Progenitor cell of endocrine pancreas (in vitro differentiated cells): ENCODE measurements around the gene ROBO3. TPM values are rescaled to one million over a fixed set of nuclear protein-coding genes. Genes with fewer than 3 reads are reported as not detected.

Experiments
- DNase-seq: peaks from one replicate; pipeline ENCODE4 v3.0.0; 2021; ENCODE audit warnings: low spot score; ENCODE audit not compliant: unreplicated experiment
- H3K27ac Mint-ChIP-seq: 2 replicates; pipeline ENCODE4 v1.8.0; 2021; ENCODE audit warnings: mild to moderate bottlenecking, moderate library complexity, mixed read lengths
- H3K27me3 Mint-ChIP-seq: 2 replicates; pipeline ENCODE4 v1.8.0; 2021; ENCODE audit warnings: mixed read lengths
- H3K36me3 Mint-ChIP-seq: 2 replicates; pipeline ENCODE4 v1.8.0; 2022; ENCODE audit warnings: mixed read lengths; ENCODE audit not compliant: insufficient read depth
- H3K4me1 Mint-ChIP-seq: 2 replicates; pipeline ENCODE4 v1.8.0; 2021; ENCODE audit warnings: low read depth, mixed read lengths
- H3K4me3 Mint-ChIP-seq: 2 replicates; pipeline ENCODE4 v1.8.0; 2021; ENCODE audit warnings: low read depth, mild to moderate bottlenecking, moderate library complexity, mixed read lengths
- H3K9me3 Mint-ChIP-seq: 2 replicates; pipeline ENCODE4 v1.8.0; 2021; ENCODE audit warnings: low read depth, mixed read lengths
- CTCF ChIP-seq: fragments of 200-600 bp; sonication (generic); IDR thresholded peaks from one replicate; pipeline ENCODE4 v1.5.0; 2021; ENCODE audit warnings: antibody characterized with exemption, mild to moderate bottlenecking; ENCODE audit not compliant: unreplicated experiment
- total RNA-seq: library from RNA; stranded (reverse); gene quantifications from 2 replicates; pipeline ENCODE4 v1.2.1, GENCODE V29; 2021

Gene ROBO3
- total RNA-seq, 1 donor from 2014 or later: 9.9 TPM

GRCh38 chr11:124872741-124873140, 7.5 kb downstream of the ROBO3 start:
- Mint-ChIP-seq H3K27ac (no peak overlapping the region), H3K27me3 (peaks cover 87% of the 10 kb centered on the region)

GRCh38 chr11:124873951-124874350, 8.7 kb downstream of the ROBO3 start:
- Mint-ChIP-seq H3K27ac (no peak overlapping the region), H3K4me3 (no peak overlapping the region), H3K27me3 (peaks cover 84% of the 10 kb centered on the region), H3K9me3 (no peaks in the 10 kb centered on the region), H3K36me3 (no peaks in the 10 kb centered on the region), H3K4me1 (no peaks in the 10 kb centered on the region)
- TF ChIP-seq CTCF: no peak
- DNase-seq: no peak

More at GRCh38 chr11:124872741-124873140, 7.5 kb downstream of the ROBO3 start:
- Mint-ChIP-seq H3K4me3 (no peak overlapping the region), H3K36me3 (no peaks in the 10 kb centered on the region), H3K4me1 (no peaks in the 10 kb centered on the region), H3K9me3 (no peaks in the 10 kb centered on the region)
- no peak for TF ChIP-seq CTCF
- no peak for DNase-seq

DNA sequence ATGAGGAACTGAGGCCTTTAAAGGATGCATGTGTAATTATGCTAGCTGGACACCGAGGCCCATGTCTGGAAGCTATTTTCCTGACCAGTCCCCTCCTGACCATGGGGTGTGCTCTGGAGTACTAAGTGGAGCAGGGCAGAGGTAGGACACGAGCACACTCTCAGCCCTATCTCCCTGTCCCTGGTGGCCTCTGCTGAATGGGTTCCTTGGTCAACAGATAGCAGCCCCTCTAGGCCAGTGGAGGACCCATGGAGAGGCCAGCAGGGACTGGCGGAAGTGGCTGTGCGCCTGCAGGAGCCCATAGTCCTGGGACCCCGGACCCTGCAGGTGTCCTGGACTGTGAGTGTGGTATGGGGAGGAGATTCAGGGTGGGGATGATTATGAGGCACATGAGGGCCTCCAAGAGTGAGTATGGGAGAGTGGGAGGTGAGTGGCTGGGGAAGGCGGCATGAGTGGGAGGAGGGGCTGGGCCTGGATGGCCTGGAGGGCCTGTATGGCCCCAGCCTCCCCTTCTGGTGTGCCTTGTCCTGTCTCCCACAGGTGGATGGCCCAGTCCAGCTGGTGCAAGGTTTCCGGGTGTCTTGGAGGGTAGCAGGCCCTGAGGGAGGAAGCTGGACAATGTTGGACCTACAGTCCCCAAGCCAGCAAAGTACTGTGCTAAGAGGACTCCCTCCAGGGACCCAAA, 9.5 kb downstream of the ROBO3 start:
- DNase-seq: no peak
- no peaks in the 10 kb centered on the region for H3K4me1 Mint-ChIP-seq
- H3K9me3 Mint-ChIP-seq: no peaks in the 10 kb centered on the region
- no peak for TF ChIP-seq CTCF
- H3K4me3 Mint-ChIP-seq: no peak overlapping the region
- H3K27me3 Mint-ChIP-seq: peaks cover 82% of the 10 kb centered on the region
- no peaks in the 10 kb centered on the region for H3K36me3 Mint-ChIP-seq
- no peak overlapping the region for H3K27ac Mint-ChIP-seq

DNA sequence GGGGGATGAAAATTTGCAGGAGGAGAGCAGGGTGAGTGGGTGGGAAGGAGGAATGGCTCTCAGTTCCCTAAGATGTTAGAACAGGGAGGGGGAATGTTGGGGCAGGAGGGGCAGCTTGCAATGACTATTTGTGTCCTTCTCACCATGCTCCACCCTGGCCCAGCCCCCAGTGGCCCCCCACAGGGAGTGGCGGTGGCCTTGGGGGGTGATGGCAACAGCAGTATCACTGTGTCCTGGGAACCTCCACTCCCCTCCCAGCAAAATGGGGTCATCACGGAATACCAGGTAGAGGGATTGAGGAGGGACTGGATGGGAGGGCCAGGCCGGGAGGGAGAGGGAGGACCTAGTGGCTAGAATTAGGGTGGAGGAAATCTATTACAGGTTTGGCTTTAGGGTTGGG, 10.2 kb downstream of the ROBO3 start:
- Mint-ChIP-seq H3K4me1 (no peaks in the 10 kb centered on the region), H3K27ac (no peak overlapping the region), H3K9me3 (no peaks in the 10 kb centered on the region), H3K4me3 (peak overlapping the region; percentile 63), H3K36me3 (no peaks in the 10 kb centered on the region), H3K27me3 (peaks cover 80% of the 10 kb centered on the region)
- DNase-seq: no peak
- no peak for TF ChIP-seq CTCF

- H3K36me3 Mint-ChIP-seq: no peaks in the 10 kb centered on the region
These were observed 10.9 kb downstream of the ROBO3 start for GRCh38 chr11:124875943-124876817.

More at GRCh38 chr11:124875943-124876817, 10.9 kb downstream of the ROBO3 start:
- no peaks in the 10 kb centered on the region for H3K9me3 Mint-ChIP-seq
- H3K4me3 Mint-ChIP-seq: peak overlapping the region; percentile 81
- peak; percentile 85 for TF ChIP-seq CTCF
- no peaks in the 10 kb centered on the region for H3K4me1 Mint-ChIP-seq
- DNase-seq: peak; percentile 85
- peak overlapping the region; percentile 92 for H3K27ac Mint-ChIP-seq
- H3K27me3 Mint-ChIP-seq: peaks cover 78% of the 10 kb centered on the region
